Measurements from ENCODE around the gene ELP4.

- TF ChIP-seq CTCF (IDR thresholded peaks at IDR 0.05): no peak
- TF ChIP-seq EZH2 (IDR thresholded peaks at IDR 0.05; ENCODE audit: borderline replicate concordance, insufficient read depth, low read depth, low read length, poor library complexity, severe bottlenecking): no peak
Measured at GRCh38 chr11:31649129-31649966, 139.8 kb downstream of the ELP4 start.

Data from B cell (primary cell).